ENCODE data around the gene SLC18B1. TPM values are rescaled to one million over a fixed set of nuclear protein-coding genes. Genes with fewer than 3 reads are reported as not detected.

Gene SLC18B1
- total and polyA plus RNA-seq, 2 of the 13 experiments (the other 11 are each of a cell fraction or from before 2014, with no cell fraction given), result 11.4 to 13.8 TPM

GRCh38 chr6:132797951-132798868 lies at the start of gene SLC18B1 (continued):
- TF ChIP-seq, protein P1, sequence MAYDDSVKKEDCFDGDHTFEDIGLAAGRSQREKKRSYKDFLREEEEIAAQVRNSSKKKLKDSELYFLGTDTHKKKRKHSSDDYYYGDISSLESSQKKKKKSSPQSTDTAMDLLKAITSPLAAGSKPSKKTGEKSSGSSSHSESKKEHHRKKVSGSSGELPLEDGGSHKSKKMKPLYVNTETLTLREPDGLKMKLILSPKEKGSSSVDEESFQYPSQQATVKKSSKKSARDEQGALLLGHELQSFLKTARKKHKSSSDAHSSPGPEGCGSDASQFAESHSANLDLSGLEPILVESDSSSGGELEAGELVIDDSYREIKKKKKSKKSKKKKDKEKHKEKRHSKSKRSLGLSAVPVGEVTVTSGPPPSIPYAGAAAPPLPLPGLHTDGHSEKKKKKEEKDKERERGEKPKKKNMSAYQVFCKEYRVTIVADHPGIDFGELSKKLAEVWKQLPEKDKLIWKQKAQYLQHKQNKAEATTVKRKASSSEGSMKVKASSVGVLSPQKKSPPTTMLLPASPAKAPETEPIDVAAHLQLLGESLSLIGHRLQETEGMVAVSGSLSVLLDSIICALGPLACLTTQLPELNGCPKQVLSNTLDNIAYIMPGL (CRISPR knock-in tag; IDR thresholded peaks at IDR 0.05; ENCODE audit: borderline replicate concordance in 1 of 2, low read depth in 1 of 2), result peak in 1 of 2 experiments; percentile 85; a peak in 2 of 4 replicates
- peak; percentile 72 for TF ChIP-seq HNRNPLL (IDR thresholded peaks at IDR 0.05; ENCODE audit: low read depth, low read length, poor library complexity, severe bottlenecking)
- no peak for TF ChIP-seq ZNF382 (CRISPR knock-in tag; IDR thresholded peaks at IDR 0.05; ENCODE audit: borderline replicate concordance)
- TF ChIP-seq, protein P2, sequence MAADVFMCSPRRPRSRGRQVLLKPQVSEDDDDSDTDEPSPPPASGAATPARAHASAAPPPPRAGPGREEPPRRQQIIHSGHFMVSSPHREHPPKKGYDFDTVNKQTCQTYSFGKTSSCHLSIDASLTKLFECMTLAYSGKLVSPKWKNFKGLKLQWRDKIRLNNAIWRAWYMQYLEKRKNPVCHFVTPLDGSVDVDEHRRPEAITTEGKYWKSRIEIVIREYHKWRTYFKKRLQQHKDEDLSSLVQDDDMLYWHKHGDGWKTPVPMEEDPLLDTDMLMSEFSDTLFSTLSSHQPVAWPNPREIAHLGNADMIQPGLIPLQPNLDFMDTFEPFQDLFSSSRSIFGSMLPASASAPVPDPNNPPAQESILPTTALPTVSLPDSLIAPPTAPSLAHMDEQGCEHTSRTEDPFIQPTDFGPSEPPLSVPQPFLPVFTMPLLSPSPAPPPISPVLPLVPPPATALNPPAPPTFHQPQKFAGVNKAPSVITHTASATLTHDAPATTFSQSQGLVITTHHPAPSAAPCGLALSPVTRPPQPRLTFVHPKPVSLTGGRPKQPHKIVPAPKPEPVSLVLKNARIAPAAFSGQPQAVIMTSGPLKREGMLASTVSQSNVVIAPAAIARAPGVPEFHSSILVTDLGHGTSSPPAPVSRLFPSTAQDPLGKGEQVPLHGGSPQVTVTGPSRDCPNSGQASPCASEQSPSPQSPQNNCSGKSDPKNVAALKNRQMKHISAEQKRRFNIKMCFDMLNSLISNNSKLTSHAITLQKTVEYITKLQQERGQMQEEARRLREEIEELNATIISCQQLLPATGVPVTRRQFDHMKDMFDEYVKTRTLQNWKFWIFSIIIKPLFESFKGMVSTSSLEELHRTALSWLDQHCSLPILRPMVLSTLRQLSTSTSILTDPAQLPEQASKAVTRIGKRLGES (CRISPR knock-in tag; IDR thresholded peaks at IDR 0.05; ENCODE audit: borderline replicate concordance), result no peak
- peak; percentile 29 for TF ChIP-seq AGO2 (optimal IDR thresholded peaks at IDR 0.05; ENCODE audit: low read depth, low read length)
- TF ChIP-seq ZNF83 (CRISPR knock-in tag; IDR thresholded peaks at IDR 0.05; ENCODE audit: borderline replicate concordance), result 0 out of 2 replicates have a peak, but pooled peaks have one; percentile 46
- 0 out of 2 replicates have a peak, but pooled peaks have one; percentile 38 for TF ChIP-seq ZBTB20 (CRISPR knock-in tag; IDR thresholded peaks at IDR 0.05; ENCODE audit: borderline replicate concordance, low read depth)
- TF ChIP-seq ZNF800 (CRISPR knock-in tag; IDR thresholded peaks at IDR 0.05), result peak; percentile 71
- peak; percentile 34; the same call in 1 of the 2 replicates for TF ChIP-seq ZNF331 (CRISPR knock-in tag; IDR thresholded peaks at IDR 0.05)
- no peak for TF ChIP-seq PPARG (CRISPR knock-in tag; conservative IDR thresholded peaks at IDR 0.05)
- TF ChIP-seq SATB2 (CRISPR knock-in tag; IDR thresholded peaks at IDR 0.05), result no peak
- peak; percentile 81; the same call in 1 of the 2 replicates for TF ChIP-seq KDM5B (CRISPR knock-in tag; IDR thresholded peaks at IDR 0.05; ENCODE audit: borderline replicate concordance)
- no peak for TF ChIP-seq DMTF1 (CRISPR knock-in tag; IDR thresholded peaks at IDR 0.05)
- TF ChIP-seq, protein P3, sequence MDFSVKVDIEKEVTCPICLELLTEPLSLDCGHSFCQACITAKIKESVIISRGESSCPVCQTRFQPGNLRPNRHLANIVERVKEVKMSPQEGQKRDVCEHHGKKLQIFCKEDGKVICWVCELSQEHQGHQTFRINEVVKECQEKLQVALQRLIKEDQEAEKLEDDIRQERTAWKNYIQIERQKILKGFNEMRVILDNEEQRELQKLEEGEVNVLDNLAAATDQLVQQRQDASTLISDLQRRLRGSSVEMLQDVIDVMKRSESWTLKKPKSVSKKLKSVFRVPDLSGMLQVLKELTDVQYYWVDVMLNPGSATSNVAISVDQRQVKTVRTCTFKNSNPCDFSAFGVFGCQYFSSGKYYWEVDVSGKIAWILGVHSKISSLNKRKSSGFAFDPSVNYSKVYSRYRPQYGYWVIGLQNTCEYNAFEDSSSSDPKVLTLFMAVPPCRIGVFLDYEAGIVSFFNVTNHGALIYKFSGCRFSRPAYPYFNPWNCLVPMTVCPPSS (IDR thresholded peaks at IDR 0.05), result no peak
- TF ChIP-seq ZNF430 (CRISPR knock-in tag; IDR thresholded peaks at IDR 0.05), result no peak

Data from HepG2 (cell line).